Fibroblast of lung (primary cell): Measurements from ENCODE around the gene ABCG5. TPM values are rescaled to one million over a fixed set of nuclear protein-coding genes. Genes with fewer than 3 reads are reported as not detected.

Experiments used
- DNase-seq, 2 donors: peaks; one replicate each; pipeline versions ENCODE4 v3.0.0 to v3.0.0-alpha.2; 2010; ENCODE audit warnings: low read depth in 2 of 2
- H2AFZ ChIP-seq: 2 replicates; pipeline ENCODE4 v1.5.1; 2012; ENCODE audit warnings: low read length, control low read depth, inconsistent platforms
- H3K27ac ChIP-seq: 2 replicates; pipeline ENCODE4 v1.5.1; 2011; ENCODE audit warnings: low read length, control low read depth; ENCODE audit not compliant: insufficient read depth
- H3K27me3 ChIP-seq: 2 replicates; pipeline ENCODE4 v1.5.1; 2011; ENCODE audit warnings: mild to moderate bottlenecking, low read length; ENCODE audit not compliant: control insufficient read depth, insufficient read depth
- H3K36me3 ChIP-seq: 2 replicates; pipeline ENCODE4 v1.5.1; 2011; ENCODE audit warnings: low read length; ENCODE audit not compliant: control insufficient read depth, insufficient read depth
- H3K4me1 ChIP-seq: 2 replicates; pipeline ENCODE4 v1.5.1; 2011; ENCODE audit warnings: low read length; ENCODE audit not compliant: control insufficient read depth, insufficient read depth; ENCODE audit errors: extremely low read depth
- H3K4me2 ChIP-seq: 2 replicates; pipeline ENCODE4 v1.5.1; 2011; ENCODE audit warnings: low read length, control low read depth; ENCODE audit not compliant: insufficient read depth; ENCODE audit errors: extremely low read depth
- H3K4me3 ChIP-seq, 4 experiments: fragments of 200-600 bp in 1 of 4; sonication (generic) in 1 of 4; replicated peaks in 1 of 4; 2 replicates each; pipeline ENCODE4 v1.5.1; 2011 to 2016; ENCODE audit warnings: low read length in 4 of 4, low read depth in 3 of 4, mild to moderate bottlenecking in 3 of 4, control low read depth in 2 of 4, inconsistent platforms in 1 of 4, mixed read lengths in 1 of 4; ENCODE audit not compliant: insufficient read depth in 1 of 4; ENCODE audit errors: control extremely low read depth in 1 of 4
- H3K79me2 ChIP-seq: 2 replicates; pipeline ENCODE4 v1.5.1; 2012; ENCODE audit warnings: mild to moderate bottlenecking, low read length, inconsistent platforms; ENCODE audit not compliant: control insufficient read depth, insufficient read depth
- H3K9ac ChIP-seq: 2 replicates; pipeline ENCODE4 v1.5.1; 2011; ENCODE audit warnings: mild to moderate bottlenecking, low read length, control low read depth; ENCODE audit not compliant: insufficient read depth
- H3K9me3 ChIP-seq: 2 replicates; pipeline ENCODE4 v1.5.1; 2012; ENCODE audit warnings: low read depth, low read length; ENCODE audit not compliant: control insufficient read depth, insufficient read depth
- H4K20me1 ChIP-seq: 2 replicates; pipeline ENCODE4 v1.5.1; 2011; ENCODE audit warnings: low read length; ENCODE audit not compliant: control insufficient read depth, insufficient read depth; ENCODE audit errors: extremely low read depth
- EZH2 ChIP-seq: IDR thresholded peaks from 2 replicates; pipeline ENCODE4 v1.5.1; 2012; ENCODE audit warnings: low read length, control low read depth, mild to moderate bottlenecking; ENCODE audit errors: missing control alignments
- polyA plus RNA-seq, 2 donors: library from polyadenylated mRNA; depleted of rRNA in 1 of 2; stranded (reverse) in 1 of 2; unstranded in 1 of 2; fragments of >200 nt; gene quantifications; 2 replicates each; pipeline ENCODE4 v1.2.1, GENCODE V29; 2011 to 2012; ENCODE audit warnings: missing spikeins in 1 of 2
- total RNA-seq: library from RNA; depleted of rRNA; stranded (reverse); fragments of >200 nt; gene quantifications from 2 replicates; pipeline ENCODE4 v1.2.1, GENCODE V29; 2014
- TF ChIP-seq, protein P1 (sequence below), 2 donors: IDR thresholded peaks in 1 of 2; conservative IDR thresholded peaks in 1 of 2; 1 replicate in 1 of 2; 2 replicates in 1 of 2; pipeline ENCODE4 v1.5.1; 2011 to 2012; ENCODE audit warnings: low read length in 2 of 2, control low read depth in 1 of 2, inconsistent platforms in 1 of 2, low read depth in 1 of 2, mild to moderate bottlenecking in 1 of 2

ABCG5 gene
- total and polyA plus RNA-seq, 2 donors (not counting 1 experiment from before 2014, with no cell fraction given) = not detected

DNA sequence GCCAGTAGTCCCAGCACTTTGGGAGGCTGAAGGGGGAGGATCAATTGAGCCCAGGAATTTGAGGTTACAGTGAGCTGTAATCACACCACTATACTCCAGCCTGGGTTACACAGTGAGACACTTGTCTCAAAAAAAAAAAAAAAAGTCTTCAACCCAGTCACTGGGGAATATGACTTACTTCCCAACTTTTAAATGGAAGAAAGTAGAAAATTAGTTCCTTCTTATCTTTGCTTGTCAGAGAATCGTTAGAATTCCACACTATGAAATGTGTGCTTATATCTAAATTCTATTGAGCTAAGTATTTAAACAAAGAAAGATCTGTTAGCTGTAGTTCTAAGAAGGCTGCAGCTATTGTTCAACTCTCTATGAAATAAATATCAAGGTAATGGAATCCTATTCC lies 42.4 kb downstream of the ABCG5 start:
- Histone ChIP-seq H3K4me2 (no peak overlapping the region), H4K20me1 (no peaks in the 10 kb centered on the region), H3K36me3 (no peaks in the 10 kb centered on the region), H3K9ac (no peak overlapping the region), H3K27ac (no peak overlapping the region), H3K27me3 (no peaks in the 10 kb centered on the region), H3K79me2 (no peaks in the 10 kb centered on the region), H2AFZ (no peak overlapping the region), H3K9me3 (no peaks in the 10 kb centered on the region), H3K4me1 (no peaks in the 10 kb centered on the region), H3K4me3 (no peak overlapping the region)
- TF ChIP-seq, protein P1, sequence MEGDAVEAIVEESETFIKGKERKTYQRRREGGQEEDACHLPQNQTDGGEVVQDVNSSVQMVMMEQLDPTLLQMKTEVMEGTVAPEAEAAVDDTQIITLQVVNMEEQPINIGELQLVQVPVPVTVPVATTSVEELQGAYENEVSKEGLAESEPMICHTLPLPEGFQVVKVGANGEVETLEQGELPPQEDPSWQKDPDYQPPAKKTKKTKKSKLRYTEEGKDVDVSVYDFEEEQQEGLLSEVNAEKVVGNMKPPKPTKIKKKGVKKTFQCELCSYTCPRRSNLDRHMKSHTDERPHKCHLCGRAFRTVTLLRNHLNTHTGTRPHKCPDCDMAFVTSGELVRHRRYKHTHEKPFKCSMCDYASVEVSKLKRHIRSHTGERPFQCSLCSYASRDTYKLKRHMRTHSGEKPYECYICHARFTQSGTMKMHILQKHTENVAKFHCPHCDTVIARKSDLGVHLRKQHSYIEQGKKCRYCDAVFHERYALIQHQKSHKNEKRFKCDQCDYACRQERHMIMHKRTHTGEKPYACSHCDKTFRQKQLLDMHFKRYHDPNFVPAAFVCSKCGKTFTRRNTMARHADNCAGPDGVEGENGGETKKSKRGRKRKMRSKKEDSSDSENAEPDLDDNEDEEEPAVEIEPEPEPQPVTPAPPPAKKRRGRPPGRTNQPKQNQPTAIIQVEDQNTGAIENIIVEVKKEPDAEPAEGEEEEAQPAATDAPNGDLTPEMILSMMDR (conservative IDR thresholded peaks at IDR 0.05 in 1 of 2, IDR thresholded peaks at IDR 0.05 in 1 of 2; ENCODE audit: low read depth in 1 of 2, low read length in 2 of 2) = no peak
- no peak for TF ChIP-seq EZH2
- no peak for DNase-seq

DNA sequence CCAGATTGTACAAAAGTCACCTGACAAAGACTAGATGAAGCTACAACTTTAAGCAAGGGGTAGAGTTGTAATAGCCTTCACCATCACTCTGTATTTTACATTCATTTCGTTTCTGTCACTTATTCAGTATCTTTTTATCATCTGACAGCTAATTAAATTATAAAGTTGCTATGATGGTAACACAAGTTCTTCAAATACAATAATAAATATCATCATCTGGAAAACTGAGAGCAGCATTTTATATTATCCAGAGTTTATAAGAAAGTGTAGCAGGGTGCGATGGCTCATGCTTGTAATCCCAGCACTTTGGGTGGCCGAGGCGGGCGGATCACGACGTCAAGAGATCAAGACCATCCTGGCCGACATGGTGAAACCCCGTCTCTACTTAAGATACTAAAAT lies 43.7 kb downstream of the ABCG5 start:
- H3K9me3 ChIP-seq = no peaks in the 10 kb centered on the region
- H3K9ac ChIP-seq = no peak overlapping the region
- no peaks in the 10 kb centered on the region for H4K20me1 ChIP-seq
- H3K27me3 ChIP-seq = no peaks in the 10 kb centered on the region
- DNase-seq = no peak
- H3K27ac ChIP-seq = no peak overlapping the region
- no peaks in the 10 kb centered on the region for H3K79me2 ChIP-seq
- TF ChIP-seq, protein P1 (conservative IDR thresholded peaks at IDR 0.05 in 1 of 2, IDR thresholded peaks at IDR 0.05 in 1 of 2; ENCODE audit: low read depth in 1 of 2, low read length in 2 of 2) = no peak
- no peak for TF ChIP-seq EZH2
- H3K4me1 ChIP-seq = no peaks in the 10 kb centered on the region
- H3K4me2 ChIP-seq = no peak overlapping the region
- H2AFZ ChIP-seq = no peak overlapping the region
- H3K36me3 ChIP-seq = no peaks in the 10 kb centered on the region
- H3K4me3 ChIP-seq = no peak overlapping the region

DNA sequence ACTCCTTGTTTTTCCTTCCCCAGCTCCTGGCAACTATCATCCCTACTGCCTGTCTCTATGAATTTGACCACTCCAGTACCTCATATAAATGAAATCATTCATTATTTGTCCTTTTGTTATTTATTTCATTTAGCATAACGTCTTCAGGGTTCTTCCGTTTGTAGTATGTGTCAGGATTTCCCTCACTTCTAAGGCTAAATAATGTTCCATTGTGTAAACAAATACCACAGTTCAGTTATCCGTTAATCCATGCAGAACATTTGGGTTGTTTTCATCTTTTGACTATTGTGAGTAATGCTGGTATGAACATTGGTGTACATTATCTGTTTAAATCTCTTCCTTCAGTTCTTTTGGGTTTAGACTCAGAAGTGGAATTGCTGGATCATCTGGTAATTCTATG lies 46.0 kb downstream of the ABCG5 start:
- DNase-seq = no peak
- H2AFZ ChIP-seq = no peak overlapping the region
- no peak overlapping the region for H3K4me3 ChIP-seq
- H3K9me3 ChIP-seq = no peaks in the 10 kb centered on the region
- H4K20me1 ChIP-seq = no peaks in the 10 kb centered on the region
- no peak overlapping the region for H3K9ac ChIP-seq
- H3K27ac ChIP-seq = no peak overlapping the region
- TF ChIP-seq EZH2 = no peak
- TF ChIP-seq, protein P1 (conservative IDR thresholded peaks at IDR 0.05 in 1 of 2, IDR thresholded peaks at IDR 0.05 in 1 of 2; ENCODE audit: low read depth in 1 of 2, low read length in 2 of 2) = no peak
- H3K4me2 ChIP-seq = no peak overlapping the region
- no peaks in the 10 kb centered on the region for H3K36me3 ChIP-seq
- H3K79me2 ChIP-seq = no peaks in the 10 kb centered on the region
- no peaks in the 10 kb centered on the region for H3K4me1 ChIP-seq
- no peaks in the 10 kb centered on the region for H3K27me3 ChIP-seq
